Neutrophil (primary cell): ENCODE data around the gene HIPK2.

Experiments used
- H3K27ac ChIP-seq: fragments of 200-600 bp; sonication (generic); 2 replicates; pipeline ENCODE4 v1.5.1; 2016; ENCODE audit warnings: mild to moderate bottlenecking, moderate library complexity
- H3K27me3 ChIP-seq: fragments of 200-600 bp; sonication (generic); 2 replicates; pipeline ENCODE4 v1.6.0; 2016; ENCODE audit warnings: mild to moderate bottlenecking
- H3K36me3 ChIP-seq: fragments of 200-600 bp; sonication (generic); 2 replicates; pipeline ENCODE4 v1.5.1; 2017
- H3K4me1 ChIP-seq, 2 experiments: fragments of 200-600 bp in 1 of 2; sonication (generic) in 1 of 2; 1 replicate in 1 of 2; 2 replicates in 1 of 2; pipeline versions ENCODE4 v1.5.1 to v1.6.1; 2013 to 2016; ENCODE audit warnings: low read depth in 1 of 2, low read length in 1 of 2, mild to moderate bottlenecking in 1 of 2, moderate library complexity in 1 of 2; ENCODE audit not compliant: control insufficient read depth in 1 of 2, insufficient read depth in 1 of 2
- H3K4me3 ChIP-seq, 2 experiments: fragments of 200-600 bp in 1 of 2; sonication (generic) in 1 of 2; 1 replicate in 1 of 2; 2 replicates in 1 of 2; pipeline ENCODE4 v1.5.1; 2013 to 2016; ENCODE audit warnings: low read depth in 1 of 2, low read length in 1 of 2, mild to moderate bottlenecking in 1 of 2, moderate library complexity in 1 of 2
- H3K9me3 ChIP-seq: fragments of 200-600 bp; sonication (generic); 2 replicates; pipeline ENCODE4 v1.5.1; 2016
- TF ChIP-seq, protein P1 (sequence below): fragments of 200-600 bp; sonication (generic); IDR thresholded peaks from 2 replicates; pipeline ENCODE4 v1.5.1; 2016; ENCODE audit warnings: antibody characterized with exemption

Gene HIPK2

DNA sequence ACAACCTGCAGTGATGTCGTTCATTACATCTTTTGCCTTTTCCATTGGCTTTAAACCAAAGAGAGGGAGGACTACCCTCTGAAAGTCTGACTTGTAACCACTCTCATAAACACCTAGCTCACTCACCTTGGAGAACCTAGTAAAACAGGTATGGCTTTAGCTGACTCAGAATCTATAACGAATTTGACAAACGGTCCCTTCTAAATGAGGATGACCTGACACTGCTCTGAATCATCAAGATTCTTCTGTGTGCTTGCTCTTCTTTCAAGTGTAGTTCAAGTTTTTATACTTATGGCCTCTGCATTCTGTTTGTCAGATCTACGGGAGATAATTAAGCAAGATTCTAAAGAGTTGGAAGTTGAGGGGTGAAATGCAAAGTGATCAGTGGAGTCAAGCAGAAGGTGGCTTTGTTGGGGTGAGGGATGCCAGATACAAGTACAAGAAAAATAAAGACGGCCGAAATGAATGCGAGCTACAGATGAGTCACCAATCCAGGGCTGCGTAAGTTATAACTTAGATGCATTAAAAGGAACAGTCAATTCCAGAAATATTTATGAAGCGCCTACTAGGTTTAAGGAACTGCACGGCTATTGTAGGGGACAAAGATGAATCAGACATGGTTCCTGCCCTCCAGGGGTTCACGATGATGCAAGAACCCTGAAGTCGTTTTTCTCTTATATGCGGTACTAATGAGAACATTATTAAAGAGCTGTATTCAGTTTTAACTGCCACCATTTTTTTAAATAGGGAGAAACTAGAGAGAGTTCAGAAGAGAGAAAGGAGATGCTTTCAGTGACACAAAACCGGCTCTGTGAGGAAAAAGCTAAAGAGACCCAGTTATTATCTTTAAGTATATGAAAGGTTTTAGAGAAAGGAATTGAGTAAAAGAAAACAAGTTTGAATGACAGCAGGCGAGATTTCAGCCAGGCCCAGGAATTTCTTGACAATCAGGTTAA is 6.5 kb downstream of the HIPK2 start:
- Histone ChIP-seq H3K4me3 (peak overlapping the region in 1 of 2 experiments; percentile 1), H3K36me3 (no peaks in the 10 kb centered on the region), H3K9me3 (no peaks in the 10 kb centered on the region), H3K27me3 (no peaks in the 10 kb centered on the region), H3K27ac (peak overlapping the region; percentile 87), H3K4me1 (peaks cover 99 to 100% of the 10 kb centered on the region in 2 experiments)
- TF ChIP-seq, protein P1, sequence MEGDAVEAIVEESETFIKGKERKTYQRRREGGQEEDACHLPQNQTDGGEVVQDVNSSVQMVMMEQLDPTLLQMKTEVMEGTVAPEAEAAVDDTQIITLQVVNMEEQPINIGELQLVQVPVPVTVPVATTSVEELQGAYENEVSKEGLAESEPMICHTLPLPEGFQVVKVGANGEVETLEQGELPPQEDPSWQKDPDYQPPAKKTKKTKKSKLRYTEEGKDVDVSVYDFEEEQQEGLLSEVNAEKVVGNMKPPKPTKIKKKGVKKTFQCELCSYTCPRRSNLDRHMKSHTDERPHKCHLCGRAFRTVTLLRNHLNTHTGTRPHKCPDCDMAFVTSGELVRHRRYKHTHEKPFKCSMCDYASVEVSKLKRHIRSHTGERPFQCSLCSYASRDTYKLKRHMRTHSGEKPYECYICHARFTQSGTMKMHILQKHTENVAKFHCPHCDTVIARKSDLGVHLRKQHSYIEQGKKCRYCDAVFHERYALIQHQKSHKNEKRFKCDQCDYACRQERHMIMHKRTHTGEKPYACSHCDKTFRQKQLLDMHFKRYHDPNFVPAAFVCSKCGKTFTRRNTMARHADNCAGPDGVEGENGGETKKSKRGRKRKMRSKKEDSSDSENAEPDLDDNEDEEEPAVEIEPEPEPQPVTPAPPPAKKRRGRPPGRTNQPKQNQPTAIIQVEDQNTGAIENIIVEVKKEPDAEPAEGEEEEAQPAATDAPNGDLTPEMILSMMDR: no peak

GRCh38 chr7:139769761-139770160 is 8.0 kb downstream of the HIPK2 start:
- Histone ChIP-seq H3K9me3 (no peaks in the 10 kb centered on the region), H3K27me3 (no peaks in the 10 kb centered on the region), H3K27ac (peak overlapping the region; percentile 87), H3K36me3 (no peaks in the 10 kb centered on the region), H3K4me3 (no peak overlapping the region), H3K4me1 (peaks cover 96 to 100% of the 10 kb centered on the region in 2 experiments)
- TF ChIP-seq, protein P1: no peak

- H3K27me3 ChIP-seq: no peaks in the 10 kb centered on the region
- no peaks in the 10 kb centered on the region for H3K36me3 ChIP-seq
- TF ChIP-seq, protein P1: no peak
- peak overlapping the region in 1 of 2 experiments; percentile 31 for H3K4me3 ChIP-seq
- peak overlapping the region; percentile 87 for H3K27ac ChIP-seq
- no peaks in the 10 kb centered on the region for H3K9me3 ChIP-seq
- peaks cover 95 to 100% of the 10 kb centered on the region in 2 experiments for H3K4me1 ChIP-seq
These were observed 8.7 kb downstream of the HIPK2 start for GRCh38 chr7:139769066-139769465.

GRCh38 chr7:139768249-139768824 is 9.5 kb downstream of the HIPK2 start:
- peak overlapping the region; percentile 22 to 31 for H3K4me3 ChIP-seq
- H3K27ac ChIP-seq: peak overlapping the region; percentile 87
- H3K27me3 ChIP-seq: no peaks in the 10 kb centered on the region
- TF ChIP-seq, protein P1: no peak
- no peaks in the 10 kb centered on the region for H3K9me3 ChIP-seq
- H3K36me3 ChIP-seq: no peaks in the 10 kb centered on the region
- peaks cover 95 to 100% of the 10 kb centered on the region in 2 experiments for H3K4me1 ChIP-seq

- H3K4me3 ChIP-seq: peak overlapping the region; percentile 22 to 31
- peak overlapping the region; percentile 87 for H3K27ac ChIP-seq
- H3K27me3 ChIP-seq: no peaks in the 10 kb centered on the region
- TF ChIP-seq, protein P1: no peak
- H3K36me3 ChIP-seq: no peaks in the 10 kb centered on the region
- peaks cover 94 to 100% of the 10 kb centered on the region in 2 experiments for H3K4me1 ChIP-seq
- H3K9me3 ChIP-seq: no peaks in the 10 kb centered on the region
These were observed 10.2 kb downstream of the HIPK2 start for GRCh38 chr7:139767561-139767982.
